ENCODE measurements around the gene CDH4.

The CDH4 gene

GRCh38 chr20:61876952-61877728, 625.1 kb downstream of the CDH4 start:
- peaks cover 4% of the 10 kb centered on the region for H3K36me3 ChIP-seq (ENCODE audit: insufficient read depth, low read length)
- H3K27me3 ChIP-seq (ENCODE audit: control insufficient read depth, insufficient read depth, low read length): no peaks in the 10 kb centered on the region
- no peaks in the 10 kb centered on the region for H3K9me3 ChIP-seq (replicated peaks; ENCODE audit: low read length)
- H3K9ac ChIP-seq (ENCODE audit: low read depth, low read length): no peak overlapping the region
- H3K4me1 ChIP-seq (ENCODE audit: control insufficient read depth, insufficient read depth, low read length): no peaks in the 10 kb centered on the region
- H3K4me2 ChIP-seq (ENCODE audit: low read length): no peak overlapping the region
- no peak overlapping the region for H3K4me3 ChIP-seq (ENCODE audit: low read length)

DNA sequence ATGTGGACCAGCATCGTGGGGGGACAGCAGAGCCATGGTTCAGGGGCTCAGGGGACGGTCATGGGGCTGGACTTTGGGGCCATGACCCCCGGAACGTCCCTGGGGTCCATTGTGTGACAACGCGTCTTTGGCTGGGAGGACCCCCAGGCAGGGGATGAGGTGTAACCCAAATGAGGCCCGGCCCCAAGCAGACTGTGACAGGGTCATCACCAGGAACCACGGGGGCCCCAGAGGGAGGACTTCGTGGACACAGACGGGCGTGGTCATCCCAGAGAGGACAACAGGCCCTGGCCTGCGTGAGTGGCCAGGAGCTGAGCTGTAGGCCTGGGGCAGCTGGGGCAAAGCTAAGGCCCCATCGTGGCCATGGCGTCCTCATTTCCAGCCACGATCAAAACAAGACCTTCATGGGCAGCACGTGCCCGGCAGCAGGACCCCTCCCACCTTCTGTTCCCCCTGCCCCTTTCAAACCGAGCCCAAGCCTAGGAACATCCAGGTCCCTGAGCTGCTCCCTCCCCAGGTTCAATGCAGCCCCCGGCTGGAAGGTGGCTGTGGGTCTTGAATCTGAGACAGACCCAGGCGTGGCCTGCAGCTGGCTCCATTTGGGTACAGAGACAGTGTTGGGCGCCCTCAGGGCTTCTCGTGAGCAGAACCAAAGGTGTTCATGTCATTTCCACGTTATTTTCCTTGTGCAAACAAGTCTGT, 625.9 kb downstream of the CDH4 start:
- no peak overlapping the region for H3K4me3 ChIP-seq (ENCODE audit: low read length)
- no peaks in the 10 kb centered on the region for H3K4me1 ChIP-seq (ENCODE audit: control insufficient read depth, insufficient read depth, low read length)
- no peaks in the 10 kb centered on the region for H3K27me3 ChIP-seq (ENCODE audit: control insufficient read depth, insufficient read depth, low read length)
- H3K9ac ChIP-seq (ENCODE audit: low read depth, low read length): no peak overlapping the region
- H3K4me2 ChIP-seq (ENCODE audit: low read length): no peak overlapping the region
- peaks cover 4% of the 10 kb centered on the region for H3K36me3 ChIP-seq (ENCODE audit: insufficient read depth, low read length)
- H3K9me3 ChIP-seq (replicated peaks; ENCODE audit: low read length): no peaks in the 10 kb centered on the region

DNA sequence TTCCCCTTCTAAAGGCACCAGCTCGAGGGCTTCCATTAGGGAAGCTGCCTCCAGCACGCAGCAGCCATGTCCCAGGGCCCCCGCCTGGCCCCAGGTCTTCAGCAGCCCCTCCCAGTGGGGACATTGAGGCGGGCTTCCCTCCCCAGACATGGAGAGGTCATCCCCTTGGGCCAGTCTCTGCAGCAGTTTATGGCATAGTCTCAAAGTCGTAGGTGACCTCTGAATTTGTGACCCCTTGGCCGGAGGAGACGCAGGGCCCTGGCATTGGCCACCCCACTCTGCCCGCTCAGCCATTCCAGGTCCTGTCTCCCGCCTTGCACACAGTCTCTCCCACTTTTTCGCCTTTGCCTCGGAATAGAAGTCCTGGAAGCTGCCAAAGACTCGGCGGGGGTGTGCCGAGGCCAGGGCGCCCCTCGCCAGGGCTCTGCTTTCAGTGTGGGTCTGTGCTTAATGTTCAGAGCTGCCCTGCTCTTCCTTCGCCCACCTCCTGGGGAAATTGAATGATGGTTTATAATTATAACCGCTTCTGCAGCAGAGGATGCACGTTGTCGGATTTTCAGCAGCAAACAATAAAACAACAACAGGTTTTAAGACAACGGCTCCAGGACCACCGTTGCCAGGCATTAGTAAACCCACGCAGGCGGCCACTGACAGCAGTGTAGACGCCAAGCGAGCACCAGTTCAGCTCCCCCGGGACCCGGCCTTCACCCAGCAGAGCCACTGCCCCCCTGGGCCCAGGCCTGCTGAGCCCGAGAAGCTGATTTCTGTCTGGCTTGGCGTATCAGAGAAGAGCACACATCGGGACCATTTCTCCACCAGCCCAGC, 626.6 kb downstream of the CDH4 start:
- no peaks in the 10 kb centered on the region for H3K9me3 ChIP-seq (replicated peaks; ENCODE audit: low read length)
- no peaks in the 10 kb centered on the region for H3K4me1 ChIP-seq (ENCODE audit: control insufficient read depth, insufficient read depth, low read length)
- H3K36me3 ChIP-seq (ENCODE audit: insufficient read depth, low read length): peaks cover 4% of the 10 kb centered on the region
- no peak overlapping the region for H3K4me3 ChIP-seq (ENCODE audit: low read length)
- H3K27me3 ChIP-seq (ENCODE audit: control insufficient read depth, insufficient read depth, low read length): no peaks in the 10 kb centered on the region
- no peak overlapping the region for H3K4me2 ChIP-seq (ENCODE audit: low read length)
- no peak overlapping the region for H3K9ac ChIP-seq (ENCODE audit: low read depth, low read length)

GRCh38 chr20:61879303-61879620, 627.2 kb downstream of the CDH4 start:
- no peak overlapping the region for H3K9ac ChIP-seq (ENCODE audit: low read depth, low read length)
- H3K4me3 ChIP-seq (ENCODE audit: low read length): no peak overlapping the region
- no peak overlapping the region for H3K4me2 ChIP-seq (ENCODE audit: low read length)
- H3K4me1 ChIP-seq (ENCODE audit: control insufficient read depth, insufficient read depth, low read length): no peaks in the 10 kb centered on the region
- H3K36me3 ChIP-seq (ENCODE audit: insufficient read depth, low read length): peaks cover 4% of the 10 kb centered on the region
- H3K9me3 ChIP-seq (replicated peaks; ENCODE audit: low read length): no peaks in the 10 kb centered on the region
- no peaks in the 10 kb centered on the region for H3K27me3 ChIP-seq (ENCODE audit: control insufficient read depth, insufficient read depth, low read length)

- no peaks in the 10 kb centered on the region for H3K27me3 ChIP-seq (ENCODE audit: control insufficient read depth, insufficient read depth, low read length)
These were observed 627.6 kb downstream of the CDH4 start for GRCh38 chr20:61879694-61880093.

DNA sequence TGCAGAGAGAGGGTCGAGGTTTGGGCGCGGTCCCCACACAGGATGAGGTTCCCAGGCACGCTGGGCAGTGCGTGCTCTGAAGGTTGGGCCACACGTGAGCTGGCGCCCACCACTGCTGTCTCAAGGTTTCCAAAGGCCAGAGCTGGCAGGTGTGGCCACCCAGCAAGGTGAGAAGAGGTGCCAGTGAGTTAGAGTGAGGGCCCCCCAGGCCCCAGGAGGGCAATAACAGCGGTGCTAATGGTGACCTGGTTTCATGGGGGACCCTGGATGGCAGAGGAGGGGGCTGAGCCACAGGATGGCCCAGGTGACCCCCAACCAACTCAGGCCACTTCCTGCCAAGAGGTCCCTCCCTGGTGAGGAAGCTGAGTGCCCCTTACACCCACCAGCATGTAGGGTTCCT, 628.6 kb downstream of the CDH4 start:
- Histone ChIP-seq H3K4me2 (ENCODE audit: low read length) (no peak overlapping the region), H3K27me3 (ENCODE audit: control insufficient read depth, insufficient read depth, low read length) (no peaks in the 10 kb centered on the region), H3K9ac (ENCODE audit: low read depth, low read length) (no peak overlapping the region), H3K9me3 (replicated peaks; ENCODE audit: low read length) (no peaks in the 10 kb centered on the region), H3K4me3 (ENCODE audit: low read length) (no peak overlapping the region), H3K36me3 (ENCODE audit: insufficient read depth, low read length) (no peaks in the 10 kb centered on the region), H3K4me1 (ENCODE audit: control insufficient read depth, insufficient read depth, low read length) (no peaks in the 10 kb centered on the region)

More at GRCh38 chr20:61879694-61880093, 627.6 kb downstream of the CDH4 start:
- Histone ChIP-seq H3K4me3 (ENCODE audit: low read length) (no peak overlapping the region), H3K4me1 (ENCODE audit: control insufficient read depth, insufficient read depth, low read length) (no peaks in the 10 kb centered on the region), H3K9ac (ENCODE audit: low read depth, low read length) (no peak overlapping the region), H3K9me3 (replicated peaks; ENCODE audit: low read length) (no peaks in the 10 kb centered on the region), H3K36me3 (ENCODE audit: insufficient read depth, low read length) (peaks cover 4% of the 10 kb centered on the region), H3K4me2 (ENCODE audit: low read length) (no peak overlapping the region)

DNA sequence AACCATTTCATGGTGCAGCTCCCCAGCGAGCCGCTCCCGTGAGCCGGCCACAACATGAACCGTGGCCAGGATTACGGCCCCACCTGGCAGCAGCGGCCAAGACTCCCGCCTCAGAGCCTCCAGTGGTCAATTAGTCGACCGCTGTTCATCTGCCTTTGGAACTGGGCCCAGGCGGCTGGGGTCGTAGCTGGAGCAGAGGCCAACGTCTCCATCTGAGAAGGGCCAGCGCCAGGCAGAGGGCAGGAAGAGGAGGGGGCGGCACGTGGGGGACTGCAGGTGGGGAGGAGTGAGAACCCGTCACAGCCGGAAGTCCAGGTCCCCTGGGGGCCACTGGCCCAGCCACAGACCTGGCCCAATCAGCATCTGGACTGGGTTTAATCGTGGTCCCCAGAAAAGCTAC, 629.4 kb downstream of the CDH4 start:
- Histone ChIP-seq H3K36me3 (ENCODE audit: insufficient read depth, low read length) (no peaks in the 10 kb centered on the region), H3K9me3 (replicated peaks; ENCODE audit: low read length) (no peaks in the 10 kb centered on the region), H3K4me1 (ENCODE audit: control insufficient read depth, insufficient read depth, low read length) (no peaks in the 10 kb centered on the region), H3K9ac (ENCODE audit: low read depth, low read length) (no peak overlapping the region), H3K27me3 (ENCODE audit: control insufficient read depth, insufficient read depth, low read length) (no peaks in the 10 kb centered on the region), H3K4me3 (ENCODE audit: low read length) (no peak overlapping the region), H3K4me2 (ENCODE audit: low read length) (no peak overlapping the region)

- no peaks in the 10 kb centered on the region for H3K9me3 ChIP-seq (replicated peaks; ENCODE audit: low read length)
- H3K9ac ChIP-seq (ENCODE audit: low read depth, low read length): no peak overlapping the region
- H3K4me1 ChIP-seq (ENCODE audit: control insufficient read depth, insufficient read depth, low read length): no peaks in the 10 kb centered on the region
- no peaks in the 10 kb centered on the region for H3K27me3 ChIP-seq (ENCODE audit: control insufficient read depth, insufficient read depth, low read length)
- H3K36me3 ChIP-seq (ENCODE audit: insufficient read depth, low read length): no peaks in the 10 kb centered on the region
- H3K4me2 ChIP-seq (ENCODE audit: low read length): no peak overlapping the region
- no peak overlapping the region for H3K4me3 ChIP-seq (ENCODE audit: low read length)
These were observed 629.8 kb downstream of the CDH4 start for GRCh38 chr20:61881861-61882260.

GRCh38 chr20:61882716-61883615, 630.9 kb downstream of the CDH4 start:
- Histone ChIP-seq H3K4me1 (ENCODE audit: control insufficient read depth, insufficient read depth, low read length) (no peaks in the 10 kb centered on the region), H3K27me3 (ENCODE audit: control insufficient read depth, insufficient read depth, low read length) (no peaks in the 10 kb centered on the region), H3K9me3 (replicated peaks; ENCODE audit: low read length) (no peaks in the 10 kb centered on the region), H3K4me3 (ENCODE audit: low read length) (no peak overlapping the region), H3K36me3 (ENCODE audit: insufficient read depth, low read length) (no peaks in the 10 kb centered on the region), H3K4me2 (ENCODE audit: low read length) (no peak overlapping the region), H3K9ac (ENCODE audit: low read depth, low read length) (no peak overlapping the region)

DNA sequence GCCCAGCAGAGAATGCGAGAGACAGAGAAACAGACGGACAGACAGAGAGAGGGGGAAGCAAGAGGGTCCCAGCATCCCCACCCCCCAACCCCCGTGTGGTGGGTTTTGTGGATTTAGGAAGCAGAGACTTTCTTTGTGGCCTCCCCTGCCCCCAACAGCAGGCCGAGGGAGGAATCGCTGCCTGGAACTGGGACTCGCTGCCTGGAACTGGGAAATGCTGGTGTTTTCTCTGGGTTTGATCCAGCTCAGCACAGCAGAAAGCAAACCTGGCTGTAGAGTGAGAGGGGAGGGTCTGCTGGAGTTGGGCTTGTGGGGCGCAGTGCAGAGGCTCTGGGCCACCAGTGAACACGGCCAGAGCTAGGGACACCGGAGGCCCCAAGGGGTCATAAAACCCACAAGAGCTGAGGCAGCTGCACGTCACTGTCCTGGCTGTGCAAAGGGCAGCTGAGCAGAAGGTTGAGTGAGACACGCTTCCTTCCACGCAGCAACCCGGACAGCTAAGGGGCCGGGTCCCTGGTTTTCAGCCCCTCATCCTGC, 631.9 kb downstream of the CDH4 start:
- Histone ChIP-seq H3K9ac (ENCODE audit: low read depth, low read length) (no peak overlapping the region), H3K27me3 (ENCODE audit: control insufficient read depth, insufficient read depth, low read length) (no peaks in the 10 kb centered on the region), H3K4me2 (ENCODE audit: low read length) (no peak overlapping the region), H3K36me3 (ENCODE audit: insufficient read depth, low read length) (no peaks in the 10 kb centered on the region), H3K4me1 (ENCODE audit: control insufficient read depth, insufficient read depth, low read length) (no peaks in the 10 kb centered on the region), H3K4me3 (ENCODE audit: low read length) (no peak overlapping the region), H3K9me3 (replicated peaks; ENCODE audit: low read length) (no peaks in the 10 kb centered on the region)
